ENCODE data around the gene LDLRAD3.

Gene LDLRAD3

DNA sequence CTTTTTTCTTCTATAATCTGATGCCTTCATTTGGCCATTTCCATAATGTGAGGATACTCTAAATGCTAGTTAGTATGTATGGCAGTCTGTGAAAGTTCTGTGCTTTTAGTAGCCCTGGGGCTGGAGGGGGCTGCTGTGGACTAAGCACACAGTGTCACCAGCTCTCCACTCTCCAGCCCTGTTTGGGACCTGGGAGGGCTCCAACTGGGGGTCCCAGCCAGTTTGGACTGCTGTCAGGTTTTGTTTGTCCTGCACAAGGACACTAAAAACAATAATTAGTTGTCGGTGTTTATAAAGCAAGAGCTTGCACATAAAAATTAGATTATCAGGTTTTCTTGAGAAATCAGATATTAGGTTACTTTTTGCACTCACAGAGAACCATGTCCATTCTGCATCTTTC, 103.1 kb downstream of the LDLRAD3 start:
- no peak overlapping the region for H3K4me3 ChIP-seq (ENCODE audit: low read length)
- DNase-seq (ENCODE audit: low read depth) = no peak
- TF ChIP-seq, protein P1, sequence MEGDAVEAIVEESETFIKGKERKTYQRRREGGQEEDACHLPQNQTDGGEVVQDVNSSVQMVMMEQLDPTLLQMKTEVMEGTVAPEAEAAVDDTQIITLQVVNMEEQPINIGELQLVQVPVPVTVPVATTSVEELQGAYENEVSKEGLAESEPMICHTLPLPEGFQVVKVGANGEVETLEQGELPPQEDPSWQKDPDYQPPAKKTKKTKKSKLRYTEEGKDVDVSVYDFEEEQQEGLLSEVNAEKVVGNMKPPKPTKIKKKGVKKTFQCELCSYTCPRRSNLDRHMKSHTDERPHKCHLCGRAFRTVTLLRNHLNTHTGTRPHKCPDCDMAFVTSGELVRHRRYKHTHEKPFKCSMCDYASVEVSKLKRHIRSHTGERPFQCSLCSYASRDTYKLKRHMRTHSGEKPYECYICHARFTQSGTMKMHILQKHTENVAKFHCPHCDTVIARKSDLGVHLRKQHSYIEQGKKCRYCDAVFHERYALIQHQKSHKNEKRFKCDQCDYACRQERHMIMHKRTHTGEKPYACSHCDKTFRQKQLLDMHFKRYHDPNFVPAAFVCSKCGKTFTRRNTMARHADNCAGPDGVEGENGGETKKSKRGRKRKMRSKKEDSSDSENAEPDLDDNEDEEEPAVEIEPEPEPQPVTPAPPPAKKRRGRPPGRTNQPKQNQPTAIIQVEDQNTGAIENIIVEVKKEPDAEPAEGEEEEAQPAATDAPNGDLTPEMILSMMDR (IDR thresholded peaks at IDR 0.05; ENCODE audit: insufficient read depth, low read depth, low read length, missing control alignments) = no peak

DNA sequence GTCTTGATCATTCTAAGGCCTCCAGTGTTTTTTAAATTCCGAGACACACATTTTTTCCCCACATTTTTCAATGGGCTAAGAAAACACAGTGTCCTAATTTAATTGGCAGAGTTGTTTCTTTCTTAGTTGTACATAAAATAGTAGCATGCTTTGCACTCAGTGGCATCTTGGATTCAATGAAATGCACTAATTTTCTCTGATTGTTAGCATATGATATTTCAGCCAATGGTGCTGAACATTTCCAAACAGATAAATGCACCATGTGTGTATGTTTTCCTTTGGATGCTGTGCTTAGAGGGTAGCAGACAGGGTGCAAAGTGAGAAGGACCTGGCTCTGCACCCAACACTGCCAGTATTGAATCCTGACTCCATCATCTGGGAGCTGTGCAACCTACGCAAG, 103.5 kb downstream of the LDLRAD3 start:
- TF ChIP-seq, protein P1 (IDR thresholded peaks at IDR 0.05; ENCODE audit: insufficient read depth, low read depth, low read length, missing control alignments) = no peak
- no peak for DNase-seq (ENCODE audit: low read depth)
- H3K4me3 ChIP-seq (ENCODE audit: low read length) = no peak overlapping the region

DNA sequence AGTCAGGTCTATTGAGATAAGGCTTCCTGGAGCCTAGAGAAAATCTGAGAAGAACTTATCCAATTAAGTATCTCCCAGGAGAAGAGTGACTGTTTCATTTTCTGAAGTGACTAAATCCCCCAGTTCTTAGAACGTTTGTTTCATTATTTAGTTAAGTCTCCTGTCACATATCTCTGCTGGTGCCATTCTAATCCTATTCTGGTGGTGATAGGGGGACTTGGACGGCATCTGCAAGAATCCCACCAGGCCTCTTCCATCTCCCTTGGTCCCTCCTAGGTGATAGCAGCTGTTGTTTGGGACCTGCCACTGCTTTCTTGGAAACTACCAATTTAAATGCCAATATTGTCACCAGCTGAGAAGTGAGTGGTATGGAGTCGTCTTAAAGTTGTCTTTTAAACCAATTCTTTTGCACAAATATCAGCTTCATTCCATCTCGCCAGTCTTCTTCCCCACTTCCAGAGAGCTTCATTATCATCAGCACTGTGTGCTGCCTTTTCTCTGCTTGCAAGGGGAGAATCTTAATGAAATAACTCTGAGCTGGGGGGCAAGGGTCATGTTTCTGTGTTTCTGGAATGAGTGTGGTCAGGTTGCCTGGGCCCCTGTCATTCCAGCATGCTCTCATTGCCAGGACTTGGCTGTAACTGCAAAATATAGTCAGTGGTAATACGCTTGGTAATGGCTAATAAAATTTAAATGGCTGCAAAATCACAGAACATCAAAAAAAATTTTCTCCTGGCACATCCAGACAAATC, 104.8 kb downstream of the LDLRAD3 start:
- TF ChIP-seq, protein P1 (IDR thresholded peaks at IDR 0.05; ENCODE audit: insufficient read depth, low read depth, low read length, missing control alignments) = no peak
- DNase-seq (ENCODE audit: low read depth) = no peak
- H3K4me3 ChIP-seq (ENCODE audit: low read length) = no peak overlapping the region

DNA sequence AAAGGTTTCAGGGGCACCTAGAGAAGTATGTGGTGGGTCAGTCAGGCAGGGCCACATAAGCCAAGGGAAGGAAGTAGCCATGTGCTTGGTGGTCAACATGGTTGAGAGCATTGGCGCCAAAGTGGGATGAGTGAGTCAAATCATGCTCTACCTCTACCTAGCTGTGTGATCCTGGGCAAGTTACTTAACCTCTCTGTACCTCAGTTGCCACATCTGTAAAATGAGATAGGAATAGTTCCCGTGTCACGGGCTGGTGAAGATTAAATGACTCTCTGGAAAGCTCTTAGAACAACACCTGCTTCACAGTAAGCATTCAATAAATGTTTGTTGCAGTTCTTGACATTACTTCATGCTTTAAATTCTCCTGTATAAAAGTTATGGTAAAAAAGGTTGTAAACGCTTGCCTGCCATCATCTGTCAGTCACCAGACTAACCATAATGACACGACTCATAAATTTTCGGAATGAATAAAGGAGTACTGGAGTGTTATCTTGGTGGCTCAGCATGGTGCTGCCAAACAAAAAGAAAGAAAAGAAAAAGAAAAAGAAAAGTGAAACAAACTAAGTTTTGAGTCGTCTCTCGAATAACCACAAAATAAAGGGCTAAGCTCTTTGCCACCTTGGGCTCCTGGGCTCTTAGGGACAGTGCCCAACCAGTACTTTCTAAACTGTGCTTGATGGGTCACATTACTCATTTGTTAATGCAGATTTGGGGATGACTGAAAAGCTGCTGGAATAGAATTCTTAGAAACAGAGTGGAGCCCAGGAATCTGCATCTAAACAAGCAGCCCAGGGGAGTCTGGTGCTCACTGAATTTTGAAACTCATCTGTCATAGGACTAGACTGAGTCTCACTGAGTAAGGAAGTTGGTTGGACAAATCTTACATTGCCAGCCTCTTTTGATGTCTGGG, 107.6 kb downstream of the LDLRAD3 start:
- no peak overlapping the region for H3K4me3 ChIP-seq (ENCODE audit: low read length)
- TF ChIP-seq, protein P1 (IDR thresholded peaks at IDR 0.05; ENCODE audit: insufficient read depth, low read depth, low read length, missing control alignments) = no peak
- DNase-seq (ENCODE audit: low read depth) = no peak

DNA sequence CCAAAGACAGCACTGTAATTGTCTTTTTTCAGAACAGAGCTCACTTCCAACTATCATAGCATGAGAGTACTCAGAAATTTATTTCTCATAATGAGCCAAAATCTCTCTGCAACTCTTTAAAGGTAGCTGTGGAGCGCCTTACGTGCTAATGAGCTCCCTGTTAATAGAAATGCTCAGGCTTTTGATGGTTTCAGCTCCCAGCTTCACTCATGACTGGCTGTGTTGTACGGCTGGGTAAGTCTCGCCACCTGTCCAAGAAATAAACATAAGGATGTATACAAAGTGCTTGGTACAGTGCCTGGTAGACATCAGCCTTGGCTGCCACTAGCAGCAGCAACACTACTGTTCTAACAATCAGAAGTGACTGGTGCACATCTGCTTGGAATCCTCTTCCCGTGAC, 109.4 kb downstream of the LDLRAD3 start:
- no peak for DNase-seq (ENCODE audit: low read depth)
- H3K4me3 ChIP-seq (ENCODE audit: low read length) = no peak overlapping the region
- TF ChIP-seq, protein P1 (IDR thresholded peaks at IDR 0.05; ENCODE audit: insufficient read depth, low read depth, low read length, missing control alignments) = no peak

DNA sequence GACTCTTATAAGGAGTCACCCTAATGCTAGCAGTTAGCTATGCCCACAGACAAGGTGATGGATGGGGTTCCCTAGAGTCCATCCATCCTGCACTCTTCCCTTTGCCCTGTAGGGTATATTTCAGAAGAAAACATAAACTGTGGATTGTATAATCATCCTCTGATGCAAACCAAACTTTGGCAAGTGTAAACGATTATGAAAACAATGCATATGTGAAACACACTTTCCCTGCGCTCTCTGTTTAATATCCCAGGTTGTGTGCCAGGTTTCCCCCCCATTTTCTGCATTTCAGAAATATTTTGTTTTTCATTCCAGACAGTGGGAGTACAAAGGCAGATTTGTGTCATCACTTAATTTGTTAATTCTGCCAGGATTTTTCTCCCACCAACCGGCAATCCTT, 110.0 kb downstream of the LDLRAD3 start:
- DNase-seq (ENCODE audit: low read depth) = no peak
- TF ChIP-seq, protein P1 (IDR thresholded peaks at IDR 0.05; ENCODE audit: insufficient read depth, low read depth, low read length, missing control alignments) = no peak
- no peak overlapping the region for H3K4me3 ChIP-seq (ENCODE audit: low read length)
